HTR-8/SVneo (cell line): Measurements from ENCODE around the gene SLC9A7.
"Not testable (repeated sequence)": the region's sequence is repeated elsewhere in the genome, so short reads cannot be mapped to it uniquely, and the experiment has no call there.

Experiments used
- DNase-seq: peaks from one replicate; pipeline ENCODE4 v3.0.0; 2011; ENCODE audit warnings: low spot score, mixed read lengths; ENCODE audit not compliant: insufficient read length
- FAIRE-seq: peaks from 2 replicates; lab custom pipeline; 2011; peaks lifted over from hg19 to GRCh38; lab: Jason Lieb, UNC

Gene SLC9A7

DNA sequence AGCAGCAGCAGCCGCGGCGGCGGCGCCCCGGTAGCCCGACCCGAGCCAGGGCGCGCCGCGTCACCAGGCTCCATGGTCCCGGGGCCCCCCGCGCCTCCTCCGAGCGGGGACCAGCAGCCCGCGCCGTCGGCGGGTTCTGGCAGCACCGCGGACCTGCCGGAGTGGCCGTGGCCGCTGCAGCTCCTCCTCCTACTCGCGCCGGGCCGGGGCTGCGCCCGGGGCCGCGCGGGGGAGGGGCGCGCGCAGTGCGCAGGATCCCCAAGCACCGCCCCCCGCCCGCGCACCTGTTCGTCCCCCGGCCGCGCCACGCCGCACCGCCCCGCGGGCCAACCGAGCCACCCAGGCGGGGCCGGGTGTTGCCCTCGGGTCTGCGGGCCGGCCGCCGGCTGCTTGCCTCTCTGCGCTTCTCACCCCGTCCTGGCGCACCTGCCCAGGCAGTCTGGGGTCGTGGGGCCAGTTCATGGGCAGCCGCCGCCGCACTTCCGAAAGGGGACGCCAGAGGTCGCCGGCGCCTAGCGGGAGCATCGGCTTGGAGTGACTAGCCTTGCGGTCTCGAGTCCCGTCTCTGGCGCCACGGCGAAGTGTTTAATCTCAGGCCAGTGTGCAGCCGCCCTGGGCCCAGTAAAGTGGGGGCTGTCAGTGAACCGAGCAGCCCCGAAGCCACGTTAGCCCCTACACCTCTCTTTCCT is at the start of gene SLC9A7:
SLC9A7 (minus strand) TSS at position 163 of the 689 bp plus-strand sequence; CDS start at position 74, 89 bp downstream.
- FAIRE-seq (no peak), DNase-seq (peak; percentile 41)

DNA sequence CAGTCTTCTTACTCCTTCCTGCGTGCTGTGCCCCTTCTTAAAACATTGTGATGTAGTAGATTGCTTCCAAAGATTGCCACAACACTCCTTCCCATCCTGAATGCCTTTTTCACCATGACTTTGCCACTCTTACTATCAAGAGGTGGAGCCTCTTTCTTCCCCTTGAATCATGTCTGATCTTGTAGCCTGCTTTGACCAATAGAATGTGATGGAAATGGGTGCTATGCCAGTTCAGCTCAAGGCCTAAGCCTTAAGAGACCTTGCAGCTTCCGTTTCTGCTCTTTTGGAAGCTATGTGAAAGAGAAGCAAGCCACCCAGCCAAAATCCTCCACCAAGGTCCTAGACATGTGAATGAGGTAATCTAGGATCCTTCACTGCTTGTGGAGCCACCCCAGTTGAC is 46.4 kb upstream of the SLC9A7 start:
- FAIRE-seq (no peak), DNase-seq (no peak)

DNA sequence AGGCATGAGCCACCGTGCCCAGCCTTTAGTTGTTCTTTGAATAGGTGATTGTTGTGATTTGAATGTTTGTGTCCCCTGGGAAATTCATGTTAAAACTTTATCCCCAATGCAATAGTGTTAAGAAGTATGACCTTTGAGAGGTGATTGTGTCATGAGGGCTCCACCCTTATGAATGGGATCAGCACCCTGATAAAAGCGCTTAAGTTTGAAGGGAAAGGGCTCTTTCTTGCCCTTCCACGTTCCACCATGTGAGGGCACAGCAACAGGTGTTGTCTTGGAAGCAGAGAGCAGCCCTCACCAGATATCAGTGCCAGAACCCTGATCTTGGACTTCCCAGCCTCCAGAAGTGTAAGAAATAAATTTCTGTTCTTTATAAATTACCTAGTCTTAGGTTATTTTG is 44.2 kb upstream of the SLC9A7 start:
- FAIRE-seq (no peak), DNase-seq (no peak)

DNA sequence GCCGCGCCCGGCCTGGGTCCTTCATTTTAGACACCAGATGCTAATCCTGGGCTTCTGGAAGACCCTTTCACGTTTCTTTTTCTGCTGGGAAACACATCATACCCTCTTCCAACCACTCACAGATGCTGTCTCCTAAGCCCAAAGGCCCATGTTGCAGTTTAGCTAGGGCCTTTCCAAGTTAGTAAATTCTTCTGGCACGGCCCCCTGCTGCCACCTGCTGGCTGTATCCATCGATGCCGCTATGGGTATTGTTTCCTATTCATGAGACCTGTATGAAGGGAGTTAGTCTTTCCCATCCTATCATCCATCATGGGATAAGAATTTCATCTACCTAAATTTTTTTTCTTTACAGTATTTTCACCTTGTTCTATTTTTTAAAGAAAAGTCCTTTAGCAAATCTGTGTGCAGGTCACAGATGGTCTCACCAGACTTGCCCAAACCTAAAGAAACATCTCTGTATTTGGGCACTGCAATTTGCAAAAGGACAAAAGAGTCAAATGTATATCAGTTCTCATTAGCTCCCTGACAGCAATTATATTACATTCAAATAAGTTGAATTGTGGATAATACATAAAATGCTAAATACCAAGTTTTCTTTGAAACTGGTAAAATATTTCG is 37.8 kb upstream of the SLC9A7 start:
- no peak for FAIRE-seq

GRCh38 chrX:46793386-46794143 is 34.6 kb upstream of the SLC9A7 start:
- no peak for DNase-seq
- no peak for FAIRE-seq

More for the DNA sequence above, 37.8 kb upstream of the SLC9A7 start:
- DNase-seq = peak; percentile 39

- DNase-seq (no peak), FAIRE-seq (no peak)
Observed at GRCh38 chrX:46792810-46793188, 33.9 kb upstream of the SLC9A7 start.

GRCh38 chrX:46791927-46792809 is 33.2 kb upstream of the SLC9A7 start:
- DNase-seq = peak; percentile 41
- no peak for FAIRE-seq

DNA sequence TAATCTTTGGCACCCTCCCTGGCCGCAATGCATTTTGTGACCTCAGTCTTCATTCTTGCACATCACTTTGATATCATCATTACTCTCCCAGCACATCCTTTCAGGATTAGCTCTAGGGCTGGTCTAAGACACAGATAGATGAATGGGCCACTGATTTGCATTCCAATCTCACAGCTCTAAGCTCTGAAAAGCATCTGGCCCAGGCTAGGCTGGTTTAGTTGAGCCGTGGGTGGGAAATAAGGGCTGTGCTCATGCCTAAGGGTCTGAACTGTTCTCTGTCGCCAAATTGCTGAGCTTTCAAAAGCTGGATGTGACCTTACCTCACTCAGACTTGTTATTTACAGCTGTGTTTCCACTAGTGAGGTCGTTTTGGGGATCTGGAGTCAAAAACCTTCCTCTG is 30.0 kb upstream of the SLC9A7 start:
- DNase-seq (no peak), FAIRE-seq (no peak)

DNA sequence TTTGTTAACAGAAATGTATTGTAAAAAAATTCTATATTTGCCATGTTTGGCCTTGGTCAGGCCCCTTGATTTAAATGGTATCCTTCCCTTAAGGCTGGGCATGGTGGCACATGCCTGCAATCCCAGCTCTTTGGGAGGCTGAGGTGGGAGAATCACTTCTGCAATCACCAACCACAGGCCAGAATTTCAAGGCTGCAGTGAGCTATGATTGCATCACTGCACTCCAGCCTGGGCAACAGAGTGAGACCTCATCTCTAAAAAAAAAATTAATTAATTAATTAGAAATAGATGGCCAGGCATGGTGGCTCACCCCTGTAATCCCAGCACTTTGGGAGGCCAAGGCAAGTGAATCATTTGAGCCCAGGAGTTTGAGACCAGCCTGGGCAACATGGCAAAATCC is 25.5 kb upstream of the SLC9A7 start:
- FAIRE-seq = not testable (repeated sequence)

DNA sequence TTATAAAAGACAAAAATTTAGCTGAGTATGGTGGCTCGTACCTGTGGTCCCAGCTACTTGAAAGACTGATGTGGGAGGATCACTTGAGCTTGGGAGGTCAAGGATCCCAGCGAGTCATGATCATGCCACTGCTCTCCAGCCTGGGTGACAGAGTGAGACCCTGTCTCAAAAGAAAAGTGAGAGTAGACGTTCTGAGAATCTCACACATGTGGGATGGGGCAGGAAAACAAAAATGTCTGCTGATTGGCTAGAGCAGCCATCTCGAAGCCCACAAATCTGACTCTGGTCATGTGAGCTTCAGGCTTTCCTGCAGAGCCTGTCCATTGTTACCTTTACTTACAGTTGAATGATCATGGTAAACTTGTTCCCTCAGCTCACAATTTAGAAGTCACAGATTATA is 23.1 kb upstream of the SLC9A7 start:
- DNase-seq (no peak), FAIRE-seq (no peak)

More for the DNA sequence above, 25.5 kb upstream of the SLC9A7 start:
- DNase-seq = not testable (repeated sequence)

- no peak for DNase-seq
- no peak for FAIRE-seq
Observed at GRCh38 chrX:46777971-46778810, 19.3 kb upstream of the SLC9A7 start.

DNA sequence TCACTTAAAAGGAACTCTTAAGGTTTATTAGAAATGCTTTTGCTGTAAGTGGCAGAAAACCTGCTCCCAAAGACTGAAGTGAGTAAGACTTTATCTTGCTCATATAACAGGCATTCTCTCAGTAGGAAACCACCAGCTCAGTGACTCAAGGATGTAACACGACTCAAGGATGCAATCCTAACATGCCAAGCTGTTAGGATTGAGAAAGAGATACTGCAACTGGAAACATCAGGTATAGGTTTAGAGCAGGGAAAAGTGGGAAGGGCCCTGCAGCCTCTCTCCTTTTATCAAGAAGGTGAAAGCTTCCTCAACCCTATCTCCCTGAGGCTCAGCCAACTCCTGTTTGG is 11.9 kb upstream of the SLC9A7 start:
- no peak for DNase-seq

DNA sequence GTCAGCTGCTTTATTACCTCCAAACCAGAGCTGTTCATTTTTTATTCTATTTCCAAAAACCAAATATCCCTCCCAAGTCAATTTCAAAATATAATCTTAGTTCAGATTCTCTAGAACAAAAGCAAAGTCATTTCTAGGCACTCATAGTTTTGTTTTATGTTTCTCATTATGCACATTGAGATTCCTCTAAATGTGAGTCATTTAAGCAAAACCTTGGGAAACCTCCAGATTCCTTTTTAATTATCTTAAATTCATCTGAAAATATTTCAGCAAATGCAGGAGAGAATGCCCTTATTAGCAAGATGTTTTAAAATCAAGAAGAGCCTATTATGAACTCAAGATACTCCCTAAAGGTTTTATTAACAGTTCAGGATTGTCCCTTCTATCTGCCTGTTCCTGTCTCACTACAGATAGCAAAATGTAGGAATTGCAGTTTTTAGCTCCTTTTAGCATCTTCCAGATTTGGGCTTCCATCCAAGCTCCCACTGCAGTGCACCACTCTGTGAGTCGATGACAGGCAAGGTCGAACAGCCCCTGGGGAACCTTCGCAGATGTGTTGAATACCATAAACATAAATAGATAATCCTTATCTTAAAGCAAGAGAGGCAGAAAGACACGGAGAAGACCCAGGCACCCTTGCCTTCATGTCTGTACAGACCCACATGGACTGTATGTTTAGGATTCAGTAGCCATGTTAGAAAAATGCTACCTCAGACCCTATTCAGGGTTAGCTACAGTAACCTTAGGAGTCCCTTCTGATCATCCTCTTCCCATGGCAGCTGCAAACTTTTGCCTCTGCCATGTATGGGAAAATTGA is 11.3 kb upstream of the SLC9A7 start:
- DNase-seq = no peak
- FAIRE-seq = no peak

More for the DNA sequence above, 11.9 kb upstream of the SLC9A7 start:
- no peak for FAIRE-seq

DNA sequence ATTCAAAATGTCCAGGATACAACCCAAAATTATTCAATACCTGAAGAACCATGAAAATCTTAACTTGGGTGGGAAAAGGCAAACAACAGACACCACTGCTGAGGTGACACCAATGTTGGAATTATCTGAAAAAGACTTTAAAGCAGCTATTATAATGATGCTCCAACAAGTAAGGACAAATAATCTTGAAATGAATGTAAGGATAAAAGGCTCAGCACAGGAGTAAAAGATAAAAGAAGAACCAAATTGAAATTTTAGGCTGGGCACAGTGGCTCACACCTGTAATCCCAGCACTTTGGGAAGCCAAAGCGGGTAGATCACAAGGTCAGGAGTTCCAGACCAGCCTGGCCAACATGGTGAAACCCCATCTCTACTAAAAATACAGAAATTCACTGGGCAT is 4.0 kb upstream of the SLC9A7 start:
- no peak for FAIRE-seq
- no peak for DNase-seq

DNA sequence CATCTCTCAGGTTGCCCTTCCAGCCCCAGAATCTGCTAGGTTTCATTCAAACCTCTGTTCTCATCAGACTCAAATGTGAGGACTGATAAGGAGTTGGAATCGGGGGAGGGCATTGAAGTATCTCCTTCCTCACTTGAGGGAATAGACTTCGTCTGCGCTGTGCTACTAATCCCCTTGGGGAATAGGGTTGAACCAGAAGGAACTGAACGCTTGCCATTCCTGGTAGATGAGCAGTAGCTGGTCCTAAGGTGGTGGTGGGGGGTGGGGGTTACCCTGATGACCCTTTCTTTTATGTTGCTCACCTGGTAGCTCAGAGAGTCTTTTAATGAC is 692 bp upstream of the SLC9A7 start:
- DNase-seq (no peak), FAIRE-seq (no peak)

- DNase-seq = no peak
- no peak for FAIRE-seq
Observed at GRCh38 chrX:46758163-46758955, 559 bp downstream of the SLC9A7 start.

- no peak for FAIRE-seq
- peak; percentile 7 for DNase-seq
Observed at GRCh38 chrX:46757593-46757992, 1.3 kb downstream of the SLC9A7 start.

- DNase-seq = no peak
- FAIRE-seq = no peak
Observed at GRCh38 chrX:46757052-46757451, 1.9 kb downstream of the SLC9A7 start.
